IMR-90 (cell line): ENCODE data around the gene ZBTB7B. TPM values are rescaled to one million over a fixed set of nuclear protein-coding genes. Genes with fewer than 3 reads are reported as not detected.
"Not testable (repeated sequence)": the region's sequence is repeated elsewhere in the genome, so short reads cannot be mapped to it uniquely, and the experiment has no call there.

Experiments used
- ATAC-seq: fragments of 200-7000 bp; cut with Tn5 transposase; 2 replicates; pipeline ENCODE4 v1.9.1; 2020; ENCODE audit warnings: low read depth, mild to moderate bottlenecking, moderate library complexity
- BruUV-seq: library from RNA; stranded (reverse); fragments of 400-500 nt; replicated peaks from 2 replicates; lab custom pipeline; 2021; lab: Mats Ljungman, UMichigan
- CTCF ChIA-PET: fragments of 300-600 bp; formaldehyde crosslinking; extraction: SDS; loops from one replicate; lab custom pipeline; 2021; ENCODE audit warnings: antibody characterized with exemption; lab: Yijun Ruan, JAX
- POLR2A ChIA-PET: fragments of 300-600 bp; sonication (Branson Sonifier 250); formaldehyde crosslinking; loops from one replicate; lab custom pipeline; 2022; ENCODE audit warnings: antibody characterized with exemption; ENCODE audit not compliant: unreplicated experiment; lab: Charles Lee
- DNase-seq: peaks from one replicate; pipeline ENCODE4 v3.0.0; 2013
- H2AFZ ChIP-seq: replicated peaks from 2 replicates; pipeline ENCODE3; 2013; ENCODE audit warnings: low read length, mild to moderate bottlenecking; ENCODE audit not compliant: poor library complexity
- H2AK5ac ChIP-seq: 2 replicates; pipeline ENCODE4 v1.6.1; 2013; ENCODE audit warnings: low read depth, low read length, inconsistent platforms
- H2AK9ac ChIP-seq: replicated peaks from 2 replicates; pipeline ENCODE3; 2013; ENCODE audit warnings: mild to moderate bottlenecking, low read depth, low read length, moderate library complexity; ENCODE audit not compliant: poor library complexity
- H2BK120ac ChIP-seq: 2 replicates; pipeline ENCODE4 v1.6.1; 2013; ENCODE audit warnings: low read depth, low read length, inconsistent platforms
- H2BK15ac ChIP-seq: 3 replicates; pipeline ENCODE4 v1.6.1; 2013; ENCODE audit warnings: low read depth, low read length, inconsistent platforms
- H2BK20ac ChIP-seq: 2 replicates; pipeline ENCODE4 v1.6.1; 2013; ENCODE audit warnings: low read depth, mild to moderate bottlenecking, inconsistent platforms, low read length, moderate library complexity
- H2BK5ac ChIP-seq: 2 replicates; pipeline ENCODE4 v1.6.1; 2013; ENCODE audit warnings: mild to moderate bottlenecking, low read depth, low read length, inconsistent platforms; ENCODE audit not compliant: poor library complexity, severe bottlenecking
- H3K14ac ChIP-seq: replicated peaks from 2 replicates; pipeline ENCODE4 v1.6.1; 2013; ENCODE audit warnings: low read depth, low read length, inconsistent platforms
- H3K18ac ChIP-seq: 2 replicates; pipeline ENCODE4 v1.6.1; 2013; ENCODE audit warnings: low read depth, low read length, control low read depth
- H3K23ac ChIP-seq: 2 replicates; pipeline ENCODE4 v1.6.1; 2013; ENCODE audit warnings: low read depth, low read length, inconsistent platforms
- H3K27ac ChIP-seq: 2 replicates; pipeline ENCODE4 v1.5.1; 2013; ENCODE audit warnings: mild to moderate bottlenecking, control low read depth, low read length; ENCODE audit not compliant: insufficient read depth
- H3K27me3 ChIP-seq: 2 replicates; pipeline ENCODE4 v1.6.1; 2013; ENCODE audit warnings: low read length; ENCODE audit not compliant: control insufficient read depth, insufficient read depth
- H3K36me3 ChIP-seq: 2 replicates; pipeline ENCODE4 v1.6.1; 2013; ENCODE audit warnings: low read length, mixed read lengths; ENCODE audit not compliant: control insufficient read depth, insufficient read depth
- H3K4ac ChIP-seq: 2 replicates; pipeline ENCODE4 v1.6.1; 2013; ENCODE audit warnings: low read depth, low read length, inconsistent platforms
- H3K4me1 ChIP-seq: 2 replicates; pipeline ENCODE4 v1.6.1; 2013; ENCODE audit warnings: low read length, mixed read lengths; ENCODE audit not compliant: control insufficient read depth, insufficient read depth
- H3K4me2 ChIP-seq: 2 replicates; pipeline ENCODE4 v1.6.1; 2013; ENCODE audit warnings: low read depth, mild to moderate bottlenecking, control low read depth, low read length, moderate library complexity
- H3K4me3 ChIP-seq: 2 replicates; pipeline ENCODE4 v1.5.1; 2013; ENCODE audit warnings: low read depth, mild to moderate bottlenecking, control low read depth, low read length, moderate library complexity; ENCODE audit not compliant: insufficient read depth
- H3K56ac ChIP-seq: 2 replicates; pipeline ENCODE4 v1.6.1; 2013; ENCODE audit warnings: low read length, inconsistent platforms; ENCODE audit not compliant: insufficient read depth; ENCODE audit errors: extremely low read depth
- H3K79me1 ChIP-seq, 2 experiments: 2 replicates each; pipeline ENCODE4 v1.6.1; 2013; ENCODE audit warnings: low read length in 2 of 2, inconsistent platforms in 1 of 2, low read depth in 1 of 2
- H3K9ac ChIP-seq: 2 replicates; pipeline ENCODE4 v1.6.1; 2013; ENCODE audit warnings: low read depth, low read length, control low read depth
- H3K9me1 ChIP-seq: 2 replicates; pipeline ENCODE4 v1.6.1; 2013; ENCODE audit warnings: low read length, inconsistent platforms; ENCODE audit not compliant: insufficient read depth
- H3K9me3 ChIP-seq: 2 replicates; pipeline ENCODE4 v1.6.1; 2013; ENCODE audit warnings: low read length; ENCODE audit not compliant: control insufficient read depth, insufficient read depth
- H4K20me1 ChIP-seq: 2 replicates; pipeline ENCODE4 v1.6.1; 2013; ENCODE audit warnings: low read length, inconsistent platforms; ENCODE audit not compliant: insufficient read depth
- H4K5ac ChIP-seq: 2 replicates; pipeline ENCODE4 v1.6.1; 2013; ENCODE audit warnings: mild to moderate bottlenecking, low read depth, low read length, control low read depth
- H4K8ac ChIP-seq, 2 experiments: 2 replicates each; pipeline ENCODE4 v1.6.1; 2013; ENCODE audit warnings: low read depth in 2 of 2, low read length in 2 of 2, control low read depth in 1 of 2, inconsistent platforms in 1 of 2
- H4K91ac ChIP-seq: 2 replicates; pipeline ENCODE4 v1.6.1; 2013; ENCODE audit warnings: low read depth, low read length, inconsistent platforms; ENCODE audit not compliant: insufficient read depth
- MAZ ChIP-seq: IDR thresholded peaks from 2 replicates; pipeline ENCODE4 v1.6.1; 2012; ENCODE audit warnings: low read depth, mild to moderate bottlenecking, low read length, improper control_type of control experiment, moderate library complexity, borderline replicate concordance
- POLR2A ChIP-seq: IDR thresholded peaks from 2 replicates; pipeline ENCODE4 v1.6.1; 2012; ENCODE audit warnings: mild to moderate bottlenecking, low read depth, low read length
- SMC3 ChIP-seq: fragments of 150-350 bp; IDR thresholded peaks from 2 replicates; pipeline ENCODE4 v1.6.1; 2016; ENCODE audit warnings: low read depth, mild to moderate bottlenecking, antibody characterized with exemption, low read length, moderate library complexity
- WGBS, 2 experiments: methylation state at CpG; one replicate each; pipeline versions ENCODE4 v1.1.5 to v1.1.7; 2013; ENCODE audit warnings: missing lambda C conversion rate in 2 of 2; ENCODE audit not compliant: insufficient read length in 1 of 2; ENCODE audit errors: extremely low coverage in 2 of 2; 5-methylcytosine and 5-hydroxymethylcytosine counted together
- dilution Hi-C: fragments of 300-500 bp; cut with HindIII; formaldehyde crosslinking; loops from one replicate; pipeline ENCODE4 v1.14.3; 2018; ENCODE audit warnings: low sequenced_read_pairs; ENCODE audit not compliant: unreplicated experiment
- in situ Hi-C: fragments of 300-500 bp; cut with MboI; formaldehyde crosslinking; loops from 3 replicates; pipeline ENCODE4 v1.14.3; 2019; ENCODE audit warnings: low sequenced_read_pairs, inconsistent platforms, mixed read lengths
- intact Hi-C: fragments of 100-400 bp; cut with micrococcal nuclease; formaldehyde crosslinking; loops from 2 replicates; pipeline ENCODE4 v1.10.0; 2022
- polyA plus RNA-seq, 3 experiments: library from polyadenylated mRNA; depleted of rRNA; stranded (reverse); fragments of >200 nt; gene quantifications; 2 replicates each; pipeline ENCODE4 v1.2.3, GENCODE V29; 2012; ENCODE audit warnings: low replicate concordance in 1 of 3
- total RNA-seq: library from RNA; depleted of rRNA; stranded (reverse); fragments of >200 nt; gene quantifications from 2 replicates; pipeline ENCODE4 v1.2.3, GENCODE V29; 2012

The ZBTB7B gene
- total and polyA plus RNA-seq, 2 of the 4 experiments (the other 2 are of a cell fraction) = 7.7 to 17.4 TPM

GRCh38 chr1:154975409-154976059 is 27.1 kb upstream of the ZBTB7B start:
- Histone ChIP-seq H3K9ac (peak overlapping the region; percentile 91), H3K36me3 (no peaks in the 10 kb centered on the region), H3K4me2 (peak overlapping the region; percentile 91), H4K8ac (peak overlapping the region; percentile 29 to 90), H3K14ac (peak overlapping the region; percentile 98), H3K4ac (peak overlapping the region; percentile 97), H2BK20ac (peak overlapping the region; percentile 92), H3K18ac (peak overlapping the region; percentile 76), H2AK9ac (peak overlapping the region; percentile 98), H3K4me1 (peaks cover 11% of the 10 kb centered on the region), H3K4me3 (peak overlapping the region; percentile 57), H3K27me3 (no peaks in the 10 kb centered on the region), H3K56ac (peak overlapping the region; percentile 89), H3K9me3 (no peaks in the 10 kb centered on the region), H4K20me1 (no peaks in the 10 kb centered on the region; the same call in 1 of the 2 replicates), H2BK120ac (peak overlapping the region; percentile 66), H2AK5ac (peak overlapping the region; percentile 72), H3K23ac (peak overlapping the region; percentile 93), H2BK5ac (peak overlapping the region; percentile 96), H4K5ac (peak overlapping the region; percentile 81), H2BK15ac (peak overlapping the region; percentile 48; the same call in 2 of the 3 replicates), H3K27ac (peak overlapping the region; percentile 80), H3K9me1 (peaks cover 7% of the 10 kb centered on the region), H3K79me1 (peaks cover 6 to 35% of the 10 kb centered on the region in 2 experiments), H4K91ac (peak overlapping the region; percentile 92), H2AFZ (peak overlapping the region; percentile 79)
- dilution Hi-C loops = no loop called here
- intact Hi-C loops = loop anchor here (10.0 kb wide), 1 partner anchor 199 kb away; the partner anchor contains the start of genes KRTCAP2 and TRIM46
- no TSS peak for BruUV-seq
- DNase-seq (peak; percentile 53), ATAC-seq (no peak)
- ChIA-PET CTCF (no interaction called here), POLR2A (no interaction called here)
- in situ Hi-C loops = no loop called here
- 0% methylated on average over 1 of the region's 24 CpGs; no CpG with 5 or more reads in 1 of the 2 experiments for WGBS, 2 experiments
- 0 out of 2 replicates have a peak, but pooled peaks have one; percentile 0 for TF ChIP-seq POLR2A
- no peak for TF ChIP-seq SMC3
- peak; percentile 26; the same call in 1 of the 2 replicates for TF ChIP-seq MAZ

GRCh38 chr1:154977762-154978161 is 24.8 kb upstream of the ZBTB7B start:
- no CpG with 5 or more reads among the region's 3 CpGs for WGBS, 2 experiments
- H4K20me1 ChIP-seq, in situ Hi-C loops, H3K18ac ChIP-seq, H3K4me1 ChIP-seq, H3K4me3 ChIP-seq, H3K14ac ChIP-seq, H2BK20ac ChIP-seq, H3K56ac ChIP-seq, H3K4ac ChIP-seq, H3K9ac ChIP-seq, H2BK15ac ChIP-seq, H2AK5ac ChIP-seq, H2BK5ac ChIP-seq, H3K27me3 ChIP-seq, DNase-seq, H4K5ac ChIP-seq, H3K36me3 ChIP-seq, POLR2A ChIA-PET, H3K9me3 ChIP-seq, H4K91ac ChIP-seq, ATAC-seq, H2BK120ac ChIP-seq, H3K4me2 ChIP-seq, H3K9me1 ChIP-seq, BruUV-seq, H2AFZ ChIP-seq, H2AK9ac ChIP-seq, dilution Hi-C loops, H3K27ac ChIP-seq: not testable (repeated sequence)
- H3K23ac ChIP-seq = 0 out of 2 replicates have a peak overlapping the region, but pooled peaks have one; percentile 3
- H4K8ac ChIP-seq = peak overlapping the region in 1 of 2 experiments; percentile 32; a peak in 2 of 4 replicates
- peaks cover 0 to 31% of the 10 kb centered on the region in 2 experiments; a peak in 2 of 4 replicates for H3K79me1 ChIP-seq
- CTCF ChIA-PET = interaction anchor here (0.9 kb wide), 1 partner anchor 34 kb away, joined by 3 read pairs; no protein-coding TSS in a partner anchor
- intact Hi-C loops = loop anchor here (10.0 kb wide), 1 partner anchor 197 kb away; the partner anchor contains the start of genes KRTCAP2 and TRIM46
